Measurements from ENCODE around the gene ZNF571.

ZNF571 gene

DNA sequence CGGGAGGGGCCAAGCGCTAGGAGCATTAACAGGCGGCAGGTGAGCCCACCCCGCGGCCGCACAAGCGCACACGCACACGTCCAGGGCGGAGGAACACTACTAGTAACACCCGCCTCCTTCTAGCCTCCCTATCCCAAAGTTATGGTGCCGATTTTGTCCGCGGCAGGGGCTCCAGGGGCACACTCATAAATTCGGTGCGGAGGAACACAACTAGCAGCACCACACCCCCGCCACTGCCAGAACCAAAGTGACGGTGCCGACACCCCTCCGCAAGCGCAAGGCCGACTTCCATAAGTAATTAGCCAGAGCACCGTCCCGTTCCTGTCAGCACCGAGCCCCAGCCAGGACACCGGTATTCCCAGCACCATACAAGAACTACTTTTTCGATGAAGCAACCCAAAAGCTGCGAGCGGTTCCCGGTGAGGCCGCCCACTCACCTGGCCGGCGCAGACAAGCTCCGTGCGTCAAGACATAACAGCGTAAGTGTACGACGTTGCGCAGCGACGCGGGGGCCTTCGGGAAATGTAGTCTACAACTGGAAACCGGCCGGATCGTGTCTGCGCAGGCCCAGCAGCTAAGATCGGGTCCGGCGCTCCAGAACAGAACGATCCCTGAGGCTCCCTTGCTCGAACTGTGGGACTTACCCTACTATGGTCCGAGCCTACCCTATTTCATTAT is at the start of gene ZNF571, which contains the start of gene ZNF540:
ZNF571 (minus strand) TSS at position 489 of the 678 bp plus-strand sequence. CDS start 8,116 bp downstream, outside the sequence.
ZNF540 (plus strand) TSS at position 573 of the 678 bp plus-strand sequence. CDS start 3,572 bp downstream, outside the sequence.
- DNase-seq (ENCODE audit: low read depth, low spot score): peak; percentile 97

GRCh38 chr19:37635076-37636056 is 40.8 kb upstream of the ZNF571 start:
- DNase-seq (ENCODE audit: low read depth, low spot score): no peak

DNA sequence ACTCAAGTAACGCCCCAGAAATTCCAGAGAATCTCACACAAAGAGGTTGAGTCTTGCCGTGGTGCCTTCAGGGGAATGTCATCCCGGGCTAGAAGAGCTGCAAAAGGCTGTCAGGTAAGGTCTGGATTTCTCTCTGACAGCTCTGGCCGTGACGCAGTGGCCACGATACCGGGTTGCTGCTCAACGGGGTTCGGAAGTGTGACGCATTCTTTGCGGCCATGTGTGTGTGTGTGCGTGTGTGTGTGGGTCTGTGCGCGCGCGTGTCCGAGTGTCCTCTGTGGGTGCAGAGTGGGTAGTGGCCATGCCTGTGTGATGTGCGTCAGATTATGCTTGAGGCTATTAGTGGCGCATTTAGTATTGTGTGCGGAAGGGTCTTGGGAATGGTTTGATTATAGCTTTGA is 390 bp upstream of the ZNF571 start:
- DNase-seq (ENCODE audit: low read depth, low spot score): no peak

GRCh38 chr19:37593996-37594303 is 642 bp downstream of the ZNF571 start:
- no peak for DNase-seq (ENCODE audit: low read depth, low spot score)

DNA sequence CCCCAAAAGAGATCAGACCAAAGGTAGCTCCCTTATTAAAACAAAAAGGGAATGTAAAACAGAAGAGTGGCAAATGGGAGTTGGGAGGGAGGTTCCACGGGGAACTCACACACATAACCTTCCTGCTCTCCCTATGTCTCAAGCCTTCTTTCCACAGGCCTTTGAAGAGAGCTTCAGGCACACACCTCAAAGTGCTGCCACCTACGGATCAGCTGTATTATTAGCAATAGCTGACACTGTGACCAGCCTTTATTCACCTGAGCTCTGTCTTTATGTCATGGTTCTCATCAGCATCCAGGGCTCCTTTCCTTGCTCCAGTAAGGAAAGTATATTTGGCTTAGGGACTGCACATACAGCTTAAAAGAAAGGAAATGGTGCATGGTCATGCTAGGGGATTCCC is 11.3 kb downstream of the ZNF571 start:
- no peak for DNase-seq (ENCODE audit: low read depth, low spot score)

- no peak for DNase-seq (ENCODE audit: low read depth, low spot score)
These were observed 22.4 kb downstream of the ZNF571 start for GRCh38 chr19:37572203-37572602.

DNA sequence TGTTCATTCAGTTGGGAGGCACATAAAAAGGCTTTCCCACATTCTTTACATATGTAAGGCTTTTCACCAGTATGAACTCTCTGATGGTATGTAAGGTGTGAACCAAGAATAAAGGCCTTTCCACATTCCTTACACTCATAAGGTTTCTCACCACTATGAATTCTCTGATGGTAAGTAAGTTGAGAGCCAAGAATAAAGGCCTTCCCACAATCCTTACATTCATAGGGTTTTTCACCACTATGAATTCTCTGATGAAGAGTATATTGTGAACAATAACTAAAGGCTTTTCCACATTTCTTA is 29.3 kb downstream of the ZNF571 start:
- DNase-seq (ENCODE audit: low read depth, low spot score): no peak

GRCh38 chr19:37564624-37565369 is 29.8 kb downstream of the ZNF571 start:
- DNase-seq (ENCODE audit: low read depth, low spot score): no peak

- DNase-seq (ENCODE audit: low read depth, low spot score): no peak
These were observed 31.1 kb downstream of the ZNF571 start for GRCh38 chr19:37563518-37563917.

DNA sequence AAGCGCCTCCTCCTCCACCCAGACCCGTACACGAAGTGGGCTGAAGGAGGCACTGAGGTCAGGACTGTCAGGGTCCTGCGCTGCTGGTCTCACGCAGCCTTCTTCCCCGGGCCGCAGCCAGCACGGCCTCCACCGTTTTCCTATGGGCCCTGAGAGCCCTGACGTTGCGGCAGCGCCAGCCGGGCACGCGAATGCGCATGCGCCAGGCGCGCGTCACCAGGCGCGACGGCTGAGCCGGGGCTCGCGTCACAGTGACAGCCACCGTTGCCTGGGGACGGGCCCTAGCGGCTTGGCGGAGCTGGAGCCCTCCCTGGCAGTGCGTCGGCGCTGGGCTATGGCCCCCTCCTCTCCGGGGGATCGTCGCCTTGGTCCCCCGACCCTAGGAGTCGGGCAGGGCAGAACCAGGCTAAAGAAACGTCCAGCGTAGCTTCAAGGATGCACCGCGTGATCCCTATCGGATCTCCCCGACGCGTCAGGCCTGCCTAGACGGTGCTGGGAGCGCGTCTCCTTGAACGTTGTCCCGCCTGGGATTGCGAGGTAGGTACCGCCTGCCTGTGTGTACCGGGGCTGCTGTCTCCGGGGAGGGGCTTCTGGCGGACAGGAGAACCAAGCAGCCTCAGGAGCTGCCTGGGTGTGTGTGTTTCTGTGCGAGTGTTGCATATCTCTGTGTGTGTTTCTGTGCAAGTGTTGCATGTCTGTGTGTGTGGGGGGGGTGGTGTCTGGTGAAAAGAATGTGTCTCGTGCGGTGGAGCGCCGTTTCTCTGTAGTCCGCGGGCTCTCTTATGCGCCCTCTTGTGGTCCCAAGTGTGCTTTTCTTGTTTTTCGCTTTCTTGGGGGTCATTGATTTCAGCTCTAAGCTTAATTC is 43.2 kb downstream of the ZNF571 start:
- DNase-seq (ENCODE audit: low read depth, low spot score): peak; percentile 88

DNA sequence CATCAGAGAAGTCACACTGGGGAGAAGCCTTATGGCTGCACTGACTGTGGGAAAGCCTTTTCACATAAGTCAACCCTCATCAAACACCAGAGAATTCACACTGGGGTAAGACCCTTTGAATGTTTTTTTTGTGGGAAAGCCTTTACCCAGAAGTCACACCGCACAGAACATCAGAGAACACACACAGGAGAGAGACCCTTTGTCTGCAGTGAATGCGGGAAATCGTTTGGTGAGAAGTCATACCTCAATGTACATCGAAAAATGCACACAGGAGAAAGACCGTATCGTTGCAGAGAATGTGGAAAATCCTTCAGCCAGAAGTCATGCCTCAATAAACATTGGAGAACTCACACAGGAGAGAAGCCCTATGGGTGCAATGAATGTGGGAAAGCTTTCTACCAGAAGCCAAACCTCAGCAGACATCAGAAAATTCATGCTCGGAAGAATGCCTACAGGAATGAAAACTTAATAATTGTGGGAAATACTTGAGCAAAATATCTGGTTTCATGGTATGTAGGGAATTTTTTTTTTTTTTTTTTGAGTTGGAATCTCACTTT is 57.1 kb downstream of the ZNF571 start:
- peak; percentile 21 for DNase-seq (ENCODE audit: low read depth, low spot score)

GRCh38 chr19:37519890-37520289 is 74.7 kb downstream of the ZNF571 start:
- peak; percentile 86 for DNase-seq (ENCODE audit: low read depth, low spot score)

Data from ELF-1 (cell line).